ENCODE measurements around the gene THADA. TPM values are rescaled to one million over a fixed set of nuclear protein-coding genes. Genes with fewer than 3 reads are reported as not detected.
"Not testable (repeated sequence)": the region's sequence is repeated elsewhere in the genome, so short reads cannot be mapped to it uniquely, and the experiment has no call there.

Gene THADA
- polyA plus RNA-seq, 3 donors from 2014 or later, result 4.2 to 16.2 (median 8.9) TPM

- Mint-ChIP-seq H3K4me1 (peaks cover 49 to 56% of the 10 kb centered on the region in 2 donors), H3K27ac (peak overlapping the region in 3 of 6 donors; percentile 45 to 81 (median 68)), H3K36me3 (peaks cover 0 to 4% (median 0%) of the 10 kb centered on the region in 3 donors), H3K9me3 (no peaks in the 10 kb centered on the region), H3K4me3 (no peak overlapping the region), H3K27me3 (ENCODE audit: low read depth in 3 of 3) (peaks cover 3 to 10% (median 4%) of the 10 kb centered on the region in 3 donors)
- no peak for DNase-seq
Measured at GRCh38 chr2:43198263-43198662, 397.6 kb downstream of the THADA start.

- peaks cover 3 to 11% (median 4%) of the 10 kb centered on the region in 3 donors for H3K27me3 Mint-ChIP-seq (ENCODE audit: low read depth in 3 of 3)
- H3K27ac Mint-ChIP-seq, result peak overlapping the region; percentile 95 to 98 (median 96)
- H3K36me3 Mint-ChIP-seq, result peaks cover 0 to 4% (median 0%) of the 10 kb centered on the region in 3 donors
- no peaks in the 10 kb centered on the region for H3K9me3 Mint-ChIP-seq
- no peak for DNase-seq
- peak overlapping the region; percentile 72 to 89 (median 82) for H3K4me3 Mint-ChIP-seq
- peaks cover 54 to 61% of the 10 kb centered on the region in 2 donors for H3K4me1 Mint-ChIP-seq
Measured at GRCh38 chr2:43197588-43197896, 398.3 kb downstream of the THADA start.

GRCh38 chr2:43196768-43197587 is 398.9 kb downstream of the THADA start:
- Mint-ChIP-seq H3K36me3 (peaks cover 0 to 4% (median 0%) of the 10 kb centered on the region in 3 donors), H3K27ac (peak overlapping the region; percentile 95 to 98 (median 96)), H3K4me1 (peaks cover 55 to 63% of the 10 kb centered on the region in 2 donors), H3K9me3 (no peaks in the 10 kb centered on the region), H3K4me3 (peak overlapping the region; percentile 72 to 89 (median 82)), H3K27me3 (ENCODE audit: low read depth in 3 of 3) (peaks cover 3 to 11% (median 4%) of the 10 kb centered on the region in 3 donors)
- DNase-seq, result peak in 2 of 3 donors; percentile 31 to 47

GRCh38 chr2:43194121-43194869 is 401.5 kb downstream of the THADA start:
- H3K4me3 Mint-ChIP-seq, result peak overlapping the region; percentile 60 to 83 (median 73)
- peaks cover 59 to 69% of the 10 kb centered on the region in 2 donors for H3K4me1 Mint-ChIP-seq
- no peak for DNase-seq
- no peaks in the 10 kb centered on the region for H3K9me3 Mint-ChIP-seq
- H3K36me3 Mint-ChIP-seq, result peaks cover 0 to 4% (median 0%) of the 10 kb centered on the region in 3 donors
- H3K27me3 Mint-ChIP-seq (ENCODE audit: low read depth in 3 of 3), result peaks cover 2 to 11% (median 3%) of the 10 kb centered on the region in 3 donors
- peak overlapping the region; percentile 89 to 99 (median 96) for H3K27ac Mint-ChIP-seq

GRCh38 chr2:43193652-43194120 is 402.2 kb downstream of the THADA start:
- Mint-ChIP-seq H3K4me3 (no peak overlapping the region), H3K27me3 (ENCODE audit: low read depth in 3 of 3) (peaks cover 2 to 11% (median 3%) of the 10 kb centered on the region in 3 donors), H3K4me1 (peaks cover 59 to 64% of the 10 kb centered on the region in 2 donors), H3K9me3 (no peaks in the 10 kb centered on the region), H3K27ac (peak overlapping the region; percentile 86 to 99 (median 96)), H3K36me3 (peaks cover 0 to 4% (median 0%) of the 10 kb centered on the region in 3 donors)
- no peak for DNase-seq

- peaks cover 0 to 4% (median 0%) of the 10 kb centered on the region in 3 donors for H3K36me3 Mint-ChIP-seq
- H3K4me3 Mint-ChIP-seq, result peak overlapping the region in 1 of 5 donors; percentile 4
- H3K4me1 Mint-ChIP-seq, result peaks cover 59 to 60% of the 10 kb centered on the region in 2 donors
- no peak for DNase-seq
- H3K27ac Mint-ChIP-seq, result peak overlapping the region; percentile 86 to 99 (median 96)
- H3K27me3 Mint-ChIP-seq (ENCODE audit: low read depth in 3 of 3), result peaks cover 2 to 11% (median 3%) of the 10 kb centered on the region in 3 donors
- H3K9me3 Mint-ChIP-seq, result no peaks in the 10 kb centered on the region
Measured at GRCh38 chr2:43192744-43193651, 402.8 kb downstream of the THADA start.

GRCh38 chr2:43191947-43192516 is 403.8 kb downstream of the THADA start:
- no peak overlapping the region for H3K4me3 Mint-ChIP-seq
- peaks cover 52 to 53% of the 10 kb centered on the region in 2 donors for H3K4me1 Mint-ChIP-seq

GRCh38 chr2:43190311-43191052 is 405.4 kb downstream of the THADA start:
- H3K27me3 Mint-ChIP-seq (ENCODE audit: low read depth in 3 of 3), result peaks cover 0 to 5% (median 1%) of the 10 kb centered on the region in 3 donors
- H3K9me3 Mint-ChIP-seq, result no peaks in the 10 kb centered on the region
- no peak overlapping the region for H3K4me3 Mint-ChIP-seq
- no peaks in the 10 kb centered on the region for H3K36me3 Mint-ChIP-seq
- H3K27ac Mint-ChIP-seq, result peak overlapping the region in 2 of 6 donors; percentile 23 to 50
- H3K4me1 Mint-ChIP-seq, result peaks cover 46 to 49% of the 10 kb centered on the region in 2 donors
- DNase-seq, result no peak

More at GRCh38 chr2:43191947-43192516, 403.8 kb downstream of the THADA start:
- Mint-ChIP-seq H3K27me3 (ENCODE audit: low read depth in 3 of 3) (peaks cover 2 to 8% (median 4%) of the 10 kb centered on the region in 3 donors), H3K9me3 (no peaks in the 10 kb centered on the region), H3K27ac (peak overlapping the region; percentile 10 to 86 (median 77)), H3K36me3 (peaks cover 0 to 4% (median 0%) of the 10 kb centered on the region in 3 donors)
- no peak for DNase-seq

GRCh38 chr2:43189861-43190260 is 406.0 kb downstream of the THADA start:
- H3K36me3 Mint-ChIP-seq, result not testable (repeated sequence)

GRCh38 chr2:43188561-43189386 is 407.1 kb downstream of the THADA start:
- DNase-seq, result no peak
- no peak overlapping the region for H3K4me3 Mint-ChIP-seq
- H3K9me3 Mint-ChIP-seq, result peaks cover 0 to 2% (median 0%) of the 10 kb centered on the region in 6 donors
- H3K36me3 Mint-ChIP-seq, result no peaks in the 10 kb centered on the region
- H3K27ac Mint-ChIP-seq, result peak overlapping the region in 3 of 6 donors; percentile 7 to 51 (median 50)
- peaks cover 35 to 40% of the 10 kb centered on the region in 2 donors for H3K4me1 Mint-ChIP-seq
- H3K27me3 Mint-ChIP-seq (ENCODE audit: low read depth in 3 of 3), result peaks cover 0 to 2% (median 1%) of the 10 kb centered on the region in 3 donors

More at GRCh38 chr2:43189861-43190260, 406.0 kb downstream of the THADA start:
- H3K4me3 Mint-ChIP-seq; DNase-seq; H3K27me3 Mint-ChIP-seq (ENCODE audit: low read depth in 3 of 3); H3K9me3 Mint-ChIP-seq: not testable (repeated sequence)
- peaks cover 39 to 47% of the 10 kb centered on the region in 2 donors for H3K4me1 Mint-ChIP-seq
- peak overlapping the region in 1 of 6 donors; percentile 13 for H3K27ac Mint-ChIP-seq

- Mint-ChIP-seq H3K36me3 (no peaks in the 10 kb centered on the region), H3K4me1 (peaks cover 15 to 23% of the 10 kb centered on the region in 2 donors), H3K27me3 (ENCODE audit: low read depth in 3 of 3) (peaks cover 0 to 1% (median 0%) of the 10 kb centered on the region in 3 donors), H3K4me3 (no peak overlapping the region), H3K27ac (peak overlapping the region in 2 of 6 donors; percentile 12 to 84), H3K9me3 (peaks cover 0 to 2% (median 0%) of the 10 kb centered on the region in 6 donors)
- no peak for DNase-seq
Measured at GRCh38 chr2:43186679-43187374, 409.0 kb downstream of the THADA start.

Data from immature natural killer cell (primary cell).